GM23248 (cell line): ENCODE results near the gene FADS6. TPM values are rescaled to one million over a fixed set of nuclear protein-coding genes. Genes with fewer than 3 reads are reported as not detected.
A peak's percentile ranks its signal among the peaks of the same experiment; 100 is the strongest.

ENCODE experiments used
- DNase-seq: peaks from one replicate; pipeline ENCODE4 v3.0.0-alpha.2; 2015
- H2AFZ ChIP-seq: fragments of 200-600 bp; sonication (generic); 2 replicates; pipeline ENCODE4 v1.6.1; 2016; ENCODE audit warnings: antibody characterized with exemption
- H3F3A ChIP-seq: fragments of 200-600 bp; sonication (generic); 2 replicates; pipeline ENCODE4 v1.6.1; 2016; ENCODE audit warnings: mild to moderate bottlenecking, antibody characterized with exemption, mixed run types; ENCODE audit not compliant: insufficient read depth
- H3K27ac ChIP-seq: fragments of 200-600 bp; sonication (generic); 2 replicates; pipeline ENCODE4 v1.5.1; 2016; ENCODE audit warnings: mild to moderate bottlenecking
- H3K27me3 ChIP-seq: fragments of 200-600 bp; sonication (generic); replicated peaks from 2 replicates; pipeline ENCODE4 v1.6.1; 2016; ENCODE audit warnings: mild to moderate bottlenecking; ENCODE audit not compliant: insufficient read depth
- H3K36me3 ChIP-seq: fragments of 200-600 bp; sonication (generic); 2 replicates; pipeline ENCODE4 v1.6.1; 2016; ENCODE audit warnings: low read depth, mild to moderate bottlenecking
- H3K4me1 ChIP-seq: fragments of 200-600 bp; sonication (generic); 2 replicates; pipeline ENCODE4 v1.6.1; 2016; ENCODE audit warnings: mild to moderate bottlenecking; ENCODE audit not compliant: insufficient read depth
- H3K4me2 ChIP-seq: fragments of 200-600 bp; sonication (generic); one replicate; pipeline ENCODE4 v1.6.1; 2016; ENCODE audit warnings: mild to moderate bottlenecking; ENCODE audit not compliant: unreplicated experiment
- H3K4me3 ChIP-seq: fragments of 200-600 bp; sonication (generic); 2 replicates; pipeline ENCODE4 v1.5.1; 2016; ENCODE audit warnings: mild to moderate bottlenecking
- H3K79me2 ChIP-seq: fragments of 200-600 bp; sonication (generic); 2 replicates; pipeline ENCODE4 v1.6.1; 2016; ENCODE audit warnings: mild to moderate bottlenecking; ENCODE audit not compliant: insufficient read depth
- H3K9ac ChIP-seq: fragments of 200-600 bp; sonication (generic); 2 replicates; pipeline ENCODE4 v1.6.1; 2016; ENCODE audit warnings: mild to moderate bottlenecking
- H3K9me2 ChIP-seq: fragments of 200-600 bp; sonication (generic); 2 replicates; pipeline ENCODE4 v1.6.1; 2016; ENCODE audit warnings: mixed run types, mild to moderate bottlenecking, moderate library complexity; ENCODE audit not compliant: insufficient read depth
- H3K9me3 ChIP-seq: fragments of 200-600 bp; sonication (generic); one replicate; pipeline ENCODE4 v1.6.1; 2017; ENCODE audit warnings: low read depth
- H4K20me1 ChIP-seq: fragments of 200-600 bp; sonication (generic); 2 replicates; pipeline ENCODE4 v1.6.0; 2016; ENCODE audit not compliant: insufficient read depth
- EZH2 ChIP-seq: fragments of 200-600 bp; sonication (generic); IDR thresholded peaks from 2 replicates; pipeline ENCODE4 v1.6.1; 2018; ENCODE audit warnings: antibody characterized with exemption, mild to moderate bottlenecking; ENCODE audit not compliant: insufficient read depth, poor library complexity, severe bottlenecking
- EZH2phosphoT487 ChIP-seq: fragments of 200-600 bp; sonication (generic); IDR thresholded peaks from 2 replicates; pipeline ENCODE4 v1.6.1; 2018; ENCODE audit warnings: antibody characterized with exemption, moderate library complexity, mild to moderate bottlenecking, low read depth; ENCODE audit not compliant: insufficient read depth
- WGBS, 2 experiments: methylation state at CpG; one replicate each; pipeline ENCODE4 v1.1.6; 2015 to 2017; ENCODE audit warnings: low lambda C conversion rate in 2 of 2, low coverage in 1 of 2; ENCODE audit errors: missing lambda C conversion rate in 2 of 2; 5-methylcytosine and 5-hydroxymethylcytosine counted together
- in situ Hi-C: fragments of 300-500 bp; cut with MboI; formaldehyde crosslinking; loops from 2 replicates; pipeline ENCODE4 v1.15.0; 2020
- polyA plus RNA-seq: library from polyadenylated mRNA; unstranded; fragments of >200 nt; fragmentation: Nextera tagmentation; extraction: Ambion mirVana; gene quantifications from 2 replicates; pipeline ENCODE4 v1.2.1, GENCODE V29; 2016
- total RNA-seq: library from RNA; depleted of rRNA; stranded (reverse); fragments of >200 nt; shearing (Covaris generic); gene quantifications from 2 replicates; pipeline ENCODE4 v1.2.3, GENCODE V29; 2014

The FADS6 gene
- total and polyA plus RNA-seq, 2 experiments from 2014 or later: not detected

DNA sequence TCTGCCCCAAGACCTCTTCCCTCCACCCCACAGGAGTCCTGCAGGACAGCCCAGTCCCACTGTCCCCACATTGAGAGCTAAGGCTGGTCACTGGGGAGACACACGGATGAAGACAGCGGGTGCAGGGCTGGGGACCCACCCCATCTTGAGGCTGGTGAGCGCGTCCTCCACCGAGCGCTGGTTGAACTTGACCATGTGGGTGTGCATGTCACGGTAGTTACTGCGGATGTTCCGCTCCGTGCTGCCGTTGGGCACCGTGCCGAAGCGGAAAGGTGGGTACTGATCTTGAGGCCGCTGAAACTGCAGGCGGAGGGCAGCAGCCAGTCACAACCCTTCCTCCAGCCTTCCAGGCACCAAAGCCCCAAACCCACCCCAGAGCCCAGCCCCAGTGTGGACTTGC lies 46.8 kb downstream of the FADS6 start:
- DNase-seq: no peak
- H3K4me3 ChIP-seq: no peak overlapping the region
- in situ Hi-C loops: no loop called here

DNA sequence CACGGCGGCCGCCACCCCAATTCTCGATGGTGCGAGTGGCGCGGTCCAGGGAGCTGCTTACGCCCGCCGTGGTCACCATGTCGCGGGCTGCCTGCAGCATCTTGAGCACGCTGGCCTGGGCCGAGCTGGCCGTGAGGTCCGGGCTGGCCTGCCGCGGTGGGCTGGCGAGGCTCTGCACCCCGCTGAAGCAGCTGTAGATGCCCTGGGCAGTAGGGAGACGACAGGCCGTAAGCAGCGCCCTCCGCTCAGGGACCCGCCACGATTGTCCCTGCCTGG lies 50.1 kb downstream of the FADS6 start:
- H3K79me2 ChIP-seq: no peaks in the 10 kb centered on the region
- no peak overlapping the region for H2AFZ ChIP-seq
- no peaks in the 10 kb centered on the region for H3K36me3 ChIP-seq
- H3K27ac ChIP-seq: no peak overlapping the region
- in situ Hi-C loops: no loop called here
- no peaks in the 10 kb centered on the region for H3K9me3 ChIP-seq
- no peak for DNase-seq
- H3K4me3 ChIP-seq: no peak overlapping the region
- no peaks in the 10 kb centered on the region for H3K9me2 ChIP-seq
- H3K4me2 ChIP-seq: no peak overlapping the region
- H4K20me1 ChIP-seq: no peaks in the 10 kb centered on the region
- no peak overlapping the region for H3K9ac ChIP-seq
- 32 to 47% methylated on average over 18 to 24 of the region's 26 CpGs for WGBS, 2 experiments
- no peak for TF ChIP-seq EZH2phosphoT487
- no peak for TF ChIP-seq EZH2
- peaks cover 6% of the 10 kb centered on the region for H3K4me1 ChIP-seq
- H3K27me3 ChIP-seq: no peaks in the 10 kb centered on the region
- H3F3A ChIP-seq: no peaks in the 10 kb centered on the region

More for the DNA sequence above, 46.8 kb downstream of the FADS6 start:
- no peaks in the 10 kb centered on the region for H3F3A ChIP-seq
- H4K20me1 ChIP-seq: no peaks in the 10 kb centered on the region
- H3K4me2 ChIP-seq: no peak overlapping the region
- peaks cover 10% of the 10 kb centered on the region for H3K27me3 ChIP-seq
- no peak overlapping the region for H3K9ac ChIP-seq
- 90 to 96% methylated on average over 11 to 16 of the region's 16 CpGs for WGBS, 2 experiments
- H3K27ac ChIP-seq: no peak overlapping the region
- H3K9me2 ChIP-seq: no peaks in the 10 kb centered on the region
- no peaks in the 10 kb centered on the region for H3K36me3 ChIP-seq
- TF ChIP-seq EZH2phosphoT487 (no peak), EZH2 (no peak)
- no peaks in the 10 kb centered on the region for H3K79me2 ChIP-seq
- no peaks in the 10 kb centered on the region for H3K4me1 ChIP-seq
- no peaks in the 10 kb centered on the region for H3K9me3 ChIP-seq
- no peak overlapping the region for H2AFZ ChIP-seq

DNA sequence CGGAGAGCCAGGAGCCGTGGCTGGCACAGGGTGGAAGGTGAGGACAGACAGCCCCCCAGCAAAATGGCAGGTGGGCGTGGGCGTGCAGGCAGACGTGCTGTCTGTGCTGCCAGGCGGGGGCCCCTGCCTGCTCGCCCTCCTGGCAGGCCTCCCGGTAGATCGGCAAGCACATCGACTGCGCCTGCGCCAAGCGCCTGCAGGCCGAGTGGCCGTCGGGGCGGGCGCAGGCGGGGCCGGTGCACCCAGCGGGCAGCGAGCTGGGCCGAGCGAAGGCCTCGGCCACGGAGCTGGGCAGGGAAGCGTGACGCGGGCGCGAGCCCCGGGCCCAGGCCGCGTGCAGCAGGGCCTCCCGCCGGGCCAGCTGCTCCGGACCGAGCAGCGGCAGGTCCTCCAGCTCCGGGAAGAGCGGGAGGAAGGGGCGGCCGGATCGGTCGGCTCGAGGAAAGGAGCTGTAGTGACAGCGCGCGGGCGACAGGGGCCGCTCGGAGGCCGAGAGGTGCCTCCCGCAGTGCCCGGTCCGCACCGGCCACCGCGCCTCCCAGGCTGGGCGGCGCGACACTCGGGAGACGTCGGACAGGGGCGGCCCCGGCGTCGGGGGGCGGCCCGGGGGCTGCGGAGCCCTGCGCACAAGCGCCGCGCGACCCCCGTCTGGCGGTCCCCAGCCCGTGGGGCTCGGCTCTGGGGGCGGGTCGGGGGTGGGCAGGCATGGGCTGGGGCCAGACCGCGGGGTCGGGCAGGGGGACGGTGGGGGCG lies 50.7 kb downstream of the FADS6 start:
- H3K4me3 ChIP-seq: peak overlapping the region; percentile 44
- peak; percentile 85 for DNase-seq
- in situ Hi-C loops: no loop called here

DNA sequence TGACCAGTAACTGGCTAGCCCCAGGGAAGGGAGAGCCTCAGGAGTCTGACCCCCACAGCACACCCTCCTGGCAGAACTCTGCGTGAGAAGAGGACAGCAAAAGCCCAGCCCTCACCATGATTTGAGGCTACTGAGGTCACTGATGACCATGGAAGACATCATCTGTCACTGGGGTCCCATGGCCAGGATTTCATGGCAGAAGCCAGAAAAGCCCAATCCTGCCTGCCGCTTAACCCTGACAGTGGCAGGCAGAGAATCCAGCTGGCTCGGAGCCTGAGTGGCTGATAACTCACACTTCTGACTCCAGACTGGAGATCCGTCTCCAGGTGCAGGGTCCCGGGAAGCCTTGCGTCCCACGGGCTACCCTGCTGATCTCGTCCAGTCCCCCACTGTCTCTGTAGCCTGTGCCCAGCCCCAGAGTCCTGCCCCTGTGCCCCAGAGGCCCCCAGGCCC lies 51.3 kb downstream of the FADS6 start:
- H3K27ac ChIP-seq: no peak overlapping the region
- no peaks in the 10 kb centered on the region for H3F3A ChIP-seq
- no peaks in the 10 kb centered on the region for H3K9me2 ChIP-seq
- peak; percentile 15 for DNase-seq
- no peak overlapping the region for H3K4me2 ChIP-seq
- WGBS, 2 experiments: 80 to 86% methylated on average over 8 of the region's 8 CpGs
- peaks cover 6% of the 10 kb centered on the region for H3K4me1 ChIP-seq
- H3K27me3 ChIP-seq: no peaks in the 10 kb centered on the region
- no peaks in the 10 kb centered on the region for H3K36me3 ChIP-seq
- no peaks in the 10 kb centered on the region for H3K9me3 ChIP-seq
- H3K79me2 ChIP-seq: no peaks in the 10 kb centered on the region
- no peak for TF ChIP-seq EZH2phosphoT487
- TF ChIP-seq EZH2: no peak
- H4K20me1 ChIP-seq: no peaks in the 10 kb centered on the region
- H3K4me3 ChIP-seq: no peak overlapping the region; the same call in 1 of the 2 replicates
- peak overlapping the region; percentile 66; the same call in 1 of the 2 replicates for H2AFZ ChIP-seq
- in situ Hi-C loops: no loop called here
- H3K9ac ChIP-seq: no peak overlapping the region

More for the DNA sequence above, 50.7 kb downstream of the FADS6 start:
- Histone ChIP-seq H3K9ac (no peak overlapping the region), H3K36me3 (no peaks in the 10 kb centered on the region), H3K27me3 (no peaks in the 10 kb centered on the region), H3K4me1 (peaks cover 6% of the 10 kb centered on the region), H2AFZ (peak overlapping the region; percentile 66), H3K4me2 (peak overlapping the region; percentile 47), H3K27ac (no peak overlapping the region), H3K79me2 (no peaks in the 10 kb centered on the region), H3K9me2 (no peaks in the 10 kb centered on the region), H4K20me1 (no peaks in the 10 kb centered on the region), H3F3A (no peaks in the 10 kb centered on the region), H3K9me3 (no peaks in the 10 kb centered on the region)
- 5 to 6% methylated on average over 36 to 65 of the region's 88 CpGs for WGBS, 2 experiments
- no peak for TF ChIP-seq EZH2
- no peak for TF ChIP-seq EZH2phosphoT487
